Activated CD4-positive, alpha-beta T cell treated with anti-CD3 and anti-CD28 coated beads, Interleukin-2, amount 50 U/mL, for 16 hours (primary cell): Measurements from ENCODE around the gene PACC1.

Experiments used
- DNase-seq: peaks from one replicate; pipeline ENCODE4 v3.0.0-alpha.2; 2020

PACC1 gene

DNA sequence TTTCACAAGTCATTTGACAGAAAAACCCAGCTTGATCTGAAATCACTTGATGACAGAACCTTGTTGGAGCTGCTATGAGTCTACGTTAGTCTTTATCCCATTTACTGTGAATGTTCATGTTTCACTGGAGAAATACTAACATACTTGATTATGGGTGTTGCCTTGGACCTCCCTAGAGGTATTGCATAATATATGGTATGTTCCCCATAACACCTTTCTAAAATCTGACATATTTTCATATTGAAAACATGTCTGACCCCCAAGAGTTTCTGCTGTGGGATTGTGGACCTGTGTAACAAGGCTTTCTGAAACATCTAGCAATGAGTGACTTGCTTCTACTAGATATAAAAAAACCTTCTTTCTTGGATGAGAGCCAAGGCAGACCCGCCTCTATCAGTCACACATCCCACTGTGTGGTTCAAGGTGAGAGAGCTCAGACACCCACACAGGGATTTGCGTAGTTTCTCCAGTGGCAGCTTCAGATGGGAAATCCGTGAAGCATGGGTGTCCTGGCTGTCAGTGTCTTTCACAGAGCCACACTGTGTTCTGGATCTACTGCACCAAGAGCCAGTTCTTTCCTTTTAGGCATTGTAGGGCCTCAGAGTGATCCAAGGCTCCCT is 22.6 kb upstream of the PACC1 start:
- DNase-seq, result no peak

DNA sequence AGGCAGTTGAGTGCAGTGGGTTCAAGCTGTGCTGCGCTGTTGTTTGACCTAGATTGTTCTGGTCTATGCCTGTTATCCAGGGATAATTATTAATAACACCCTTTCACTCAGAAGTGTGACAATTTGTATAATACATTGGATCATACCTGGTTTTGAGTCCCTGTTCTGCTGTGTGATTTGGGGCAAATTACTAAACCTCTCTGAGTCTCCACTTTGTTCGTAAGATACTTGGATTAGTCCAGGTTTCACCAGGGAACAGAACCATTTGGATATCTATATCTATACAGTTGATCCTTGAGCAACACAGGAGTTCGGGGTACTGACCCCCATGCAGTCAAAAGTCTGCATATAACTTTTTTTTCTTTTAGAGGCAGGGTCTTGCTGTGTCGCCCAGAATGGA is 20.3 kb upstream of the PACC1 start:
- DNase-seq, result no peak

- no peak for DNase-seq
Observed at GRCh38 chr1:212433577-212434462, 19.1 kb upstream of the PACC1 start.

DNA sequence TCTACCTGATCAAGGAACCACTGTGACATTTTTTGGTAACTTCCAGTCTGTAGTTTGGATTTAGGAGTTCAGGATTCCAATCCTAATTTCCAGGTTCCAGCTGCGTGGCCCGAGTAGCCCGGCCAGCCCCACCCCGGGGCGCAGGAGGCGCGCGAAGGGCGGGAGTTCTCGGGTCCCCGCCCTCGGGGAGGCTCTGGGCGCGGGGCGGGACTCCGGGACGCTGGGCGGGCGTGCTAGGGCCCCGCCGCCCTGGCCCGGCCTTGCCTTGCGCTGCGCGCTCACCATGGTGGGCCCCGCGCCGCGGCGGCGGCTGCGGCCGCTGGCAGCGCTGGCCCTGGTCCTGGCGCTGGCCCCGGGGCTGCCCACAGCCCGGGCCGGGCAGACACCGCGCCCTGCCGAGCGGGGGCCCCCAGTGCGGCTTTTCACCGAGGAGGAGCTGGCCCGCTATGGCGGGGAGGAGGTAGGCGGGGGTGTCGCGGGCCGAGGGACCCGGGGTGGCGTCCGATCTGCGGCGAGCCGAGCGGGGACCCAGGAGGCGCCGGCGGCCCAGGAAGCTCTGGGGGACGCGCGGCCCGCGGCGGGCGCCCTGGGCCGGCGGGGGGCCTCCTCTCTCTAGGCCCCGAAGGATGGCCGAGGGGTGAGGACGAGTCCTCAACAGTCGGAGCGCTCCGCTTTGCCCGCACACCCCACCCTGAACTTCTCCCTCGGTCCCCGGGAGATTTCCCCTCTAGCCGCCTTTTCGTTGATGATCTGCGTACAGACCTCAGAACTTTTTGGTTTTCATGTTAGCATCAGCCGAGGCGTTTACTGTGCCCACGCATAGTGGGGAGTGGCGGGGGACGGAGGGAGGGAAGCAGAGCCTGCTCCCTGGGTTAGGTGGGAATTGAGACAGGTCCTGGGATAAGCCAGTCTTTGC is 18.2 kb upstream of the PACC1 start, which contains the start of gene NENF:
TSS of gene NENF (plus strand) at position 260 of the 916 bp plus-strand sequence. CDS start at position 284, 24 bp downstream.
- peak; percentile 79 for DNase-seq

GRCh38 chr1:212432272-212432660 is 17.6 kb upstream of the PACC1 start:
- DNase-seq, result no peak

DNA sequence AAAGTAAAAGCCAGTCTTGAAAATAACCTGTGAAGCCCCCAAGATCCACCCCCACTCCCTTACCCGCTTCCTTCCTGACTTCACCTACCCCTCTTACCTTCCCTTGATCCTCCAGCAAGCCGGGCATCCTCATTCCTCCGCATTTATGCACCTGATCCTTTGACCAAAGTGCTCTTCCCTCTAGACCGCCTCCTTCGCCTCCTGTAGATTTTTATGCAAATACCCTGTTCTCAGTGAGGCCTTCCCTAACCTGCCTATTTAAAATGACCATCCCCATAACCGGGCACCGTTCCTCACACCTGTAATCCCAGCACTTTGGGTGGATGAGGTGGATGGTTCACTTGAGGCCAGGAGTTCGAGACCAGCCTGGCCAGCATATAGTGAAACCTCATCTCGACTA is 17.0 kb upstream of the PACC1 start:
- DNase-seq, result no peak

- no peak for DNase-seq
Observed at GRCh38 chr1:212430955-212431394, 16.3 kb upstream of the PACC1 start.

GRCh38 chr1:212430416-212430815 is 15.7 kb upstream of the PACC1 start:
- no peak for DNase-seq

DNA sequence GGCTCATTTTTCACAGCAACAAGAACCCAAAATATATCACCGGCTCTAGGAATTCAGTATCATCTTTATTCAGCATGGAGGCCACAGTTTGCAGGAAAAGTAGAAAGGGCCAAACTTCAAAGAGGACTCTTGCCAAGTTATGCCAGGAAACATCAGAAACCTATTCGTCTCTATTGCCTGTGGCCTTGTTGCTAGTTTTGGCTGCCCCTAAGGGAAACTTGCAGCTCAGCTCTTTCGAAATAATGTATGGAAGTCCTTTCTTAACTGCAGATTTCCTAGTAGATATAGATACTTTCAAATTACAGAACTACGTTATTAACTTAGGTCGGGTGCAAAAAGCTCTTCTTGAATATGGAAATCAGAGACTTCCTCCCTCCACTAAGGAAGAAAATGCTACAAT is 13.8 kb upstream of the PACC1 start:
- no peak for DNase-seq

DNA sequence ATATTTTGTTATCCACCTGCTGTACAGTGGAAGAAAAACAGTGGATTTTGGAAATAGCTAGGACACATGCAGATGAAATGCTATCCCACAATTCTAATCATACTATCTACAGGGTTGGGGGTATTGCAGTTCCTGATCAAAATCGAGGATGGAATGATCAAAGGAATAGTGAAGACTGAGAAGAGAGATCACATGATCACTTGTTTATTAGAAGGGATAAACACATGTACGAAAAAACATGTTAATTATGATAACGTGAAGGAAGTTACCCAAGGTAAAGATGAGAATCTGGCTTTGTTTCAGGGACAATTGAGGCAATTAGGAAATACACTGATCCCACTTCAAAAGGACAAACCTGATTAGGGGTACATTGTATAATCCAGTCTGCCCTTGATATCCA is 9.2 kb upstream of the PACC1 start:
- no peak for DNase-seq

- DNase-seq, result no peak
Observed at GRCh38 chr1:212421165-212421564, 6.5 kb upstream of the PACC1 start.

- no peak for DNase-seq
Observed at GRCh38 chr1:212415107-212415841, 588 bp upstream of the PACC1 start.

GRCh38 chr1:212413902-212414327 is 771 bp downstream of the PACC1 start:
- no peak for DNase-seq

GRCh38 chr1:212412374-212412773 is 2.3 kb downstream of the PACC1 start:
- DNase-seq, result no peak

DNA sequence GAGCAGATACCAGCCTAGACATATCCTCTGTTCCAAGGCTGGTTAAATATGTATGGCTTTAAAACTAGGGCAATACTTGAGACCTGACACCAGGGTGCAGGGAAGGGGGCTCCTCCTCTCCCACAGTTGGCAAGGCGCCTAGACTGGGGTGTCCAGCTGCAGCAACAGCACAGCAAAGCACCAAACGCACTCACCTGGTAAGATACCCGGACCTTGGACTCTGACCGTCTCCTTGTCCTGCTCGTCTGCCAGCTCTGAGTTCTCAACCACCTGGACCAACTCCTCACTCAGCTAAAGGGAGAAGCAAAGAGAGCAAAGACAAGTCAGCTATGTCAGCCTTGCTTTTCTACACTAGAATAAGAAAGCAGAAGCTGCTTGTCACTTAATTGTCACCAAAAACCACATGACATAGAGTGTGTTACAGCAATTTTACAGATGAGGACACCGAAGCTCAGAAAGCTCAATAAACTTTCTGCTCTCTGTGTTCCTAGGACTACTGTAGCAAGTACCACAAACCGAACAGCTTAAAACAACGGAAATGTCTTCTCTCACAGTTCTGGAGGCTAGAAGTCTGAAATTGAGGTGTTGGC is 4.4 kb downstream of the PACC1 start:
- no peak for DNase-seq

GRCh38 chr1:212402666-212403321 is 11.9 kb downstream of the PACC1 start:
- no peak for DNase-seq

GRCh38 chr1:212401838-212402582 is 12.7 kb downstream of the PACC1 start:
- no peak for DNase-seq

DNA sequence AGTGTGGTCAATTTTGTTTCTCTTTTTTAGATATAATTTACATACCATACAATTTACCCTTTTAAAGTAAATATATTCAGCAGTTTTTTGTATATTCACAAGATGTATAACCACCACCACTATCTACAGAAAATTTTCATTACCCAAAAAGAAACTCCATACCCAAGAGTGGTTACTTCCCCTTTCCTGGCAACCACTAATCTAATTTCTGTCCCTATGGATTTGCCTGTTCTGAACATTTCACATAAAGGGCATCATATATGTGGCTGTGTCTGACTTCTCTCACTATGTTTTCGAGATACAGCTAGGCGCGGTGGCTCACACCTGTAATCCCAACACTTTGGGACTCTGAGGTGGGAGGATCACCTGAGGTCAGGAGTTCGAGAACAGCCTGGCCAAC is 13.6 kb downstream of the PACC1 start:
- DNase-seq, result no peak

GRCh38 chr1:212397171-212397570 is 17.5 kb downstream of the PACC1 start:
- DNase-seq, result no peak

DNA sequence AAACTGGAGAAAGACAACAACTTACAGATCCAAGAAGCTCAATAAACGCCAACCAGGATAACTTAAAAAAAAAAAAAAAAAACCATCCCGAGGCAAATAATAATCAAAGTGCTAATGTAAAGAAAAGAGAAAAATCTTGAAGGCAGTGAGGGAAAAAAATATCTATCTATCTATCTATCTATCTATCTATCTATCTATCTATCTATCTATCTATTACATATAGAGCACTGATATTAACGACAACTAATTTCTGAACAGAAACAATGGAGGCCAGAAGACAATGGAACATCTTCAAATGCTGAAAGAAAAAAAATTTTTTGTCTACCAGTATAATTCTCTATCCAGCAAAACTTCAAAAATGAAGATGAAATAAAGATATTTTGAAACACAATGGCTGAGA is 18.0 kb downstream of the PACC1 start:
- DNase-seq, result no peak
